HG03060 (cell line): Measurements from ENCODE around the gene CPSF4L.
"Not testable (repeated sequence)": the region's sequence is repeated elsewhere in the genome, so short reads cannot be mapped to it uniquely, and the experiment has no call there.

Source experiments
- ATAC-seq: cut with Tn5 transposase; IDR thresholded peaks from one replicate; pipeline ENCODE4 v1.9.1; 2021; ENCODE audit warnings: low read depth, moderate number of reproducible peaks; ENCODE audit not compliant: unreplicated experiment

Gene CPSF4L

GRCh38 chr17:73271072-73271471 lies 9.4 kb upstream of the CPSF4L start:
- ATAC-seq, result peak; percentile 99

GRCh38 chr17:73269791-73270190 lies 8.1 kb upstream of the CPSF4L start:
- no peak for ATAC-seq

DNA sequence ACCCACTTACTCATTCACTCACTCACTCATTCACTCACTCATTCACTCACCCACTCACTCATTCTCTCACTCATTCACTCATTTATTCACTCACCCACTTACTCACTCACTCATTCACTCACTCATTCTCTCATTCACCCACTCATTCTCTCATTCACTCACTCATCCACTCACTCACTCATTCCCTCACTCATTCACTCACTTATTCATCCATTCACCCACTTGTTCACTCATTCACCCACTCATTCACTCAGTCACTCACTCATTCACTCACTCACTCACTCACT lies 7.6 kb upstream of the CPSF4L start:
- no peak for ATAC-seq

DNA sequence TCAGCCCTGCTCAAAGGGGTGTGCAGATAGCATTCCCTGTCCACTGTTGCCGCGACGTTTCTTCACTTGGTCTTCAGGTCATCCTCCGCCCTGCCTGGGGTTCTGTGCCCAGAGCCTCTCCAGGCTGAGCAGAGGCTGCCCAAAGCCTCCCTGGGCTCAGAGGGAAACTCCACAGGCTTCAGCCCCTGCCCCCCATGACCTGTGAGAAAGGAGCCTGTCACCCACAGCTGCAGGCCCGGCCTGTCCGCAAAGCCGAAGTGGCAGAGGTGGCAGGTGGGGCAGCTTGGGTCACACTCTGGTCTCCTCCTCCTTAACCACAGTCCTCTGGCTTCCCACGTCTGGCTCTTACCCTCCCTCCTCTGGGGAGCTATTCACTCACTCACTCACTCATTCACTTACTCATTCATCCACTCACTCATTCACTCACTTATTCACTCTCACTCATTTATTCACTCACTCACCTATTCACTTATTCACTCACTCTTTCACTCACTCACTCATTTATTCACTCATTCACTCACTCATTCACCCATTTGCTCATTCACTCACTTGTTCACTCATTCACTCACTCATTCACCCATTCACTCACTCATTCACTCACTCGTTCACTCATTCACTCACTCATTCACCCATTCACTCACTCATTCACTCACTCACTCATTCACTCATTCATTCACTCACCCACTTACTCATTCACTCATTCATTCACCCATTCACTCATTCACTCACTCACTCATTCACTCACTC lies 7.1 kb upstream of the CPSF4L start:
- no peak for ATAC-seq

DNA sequence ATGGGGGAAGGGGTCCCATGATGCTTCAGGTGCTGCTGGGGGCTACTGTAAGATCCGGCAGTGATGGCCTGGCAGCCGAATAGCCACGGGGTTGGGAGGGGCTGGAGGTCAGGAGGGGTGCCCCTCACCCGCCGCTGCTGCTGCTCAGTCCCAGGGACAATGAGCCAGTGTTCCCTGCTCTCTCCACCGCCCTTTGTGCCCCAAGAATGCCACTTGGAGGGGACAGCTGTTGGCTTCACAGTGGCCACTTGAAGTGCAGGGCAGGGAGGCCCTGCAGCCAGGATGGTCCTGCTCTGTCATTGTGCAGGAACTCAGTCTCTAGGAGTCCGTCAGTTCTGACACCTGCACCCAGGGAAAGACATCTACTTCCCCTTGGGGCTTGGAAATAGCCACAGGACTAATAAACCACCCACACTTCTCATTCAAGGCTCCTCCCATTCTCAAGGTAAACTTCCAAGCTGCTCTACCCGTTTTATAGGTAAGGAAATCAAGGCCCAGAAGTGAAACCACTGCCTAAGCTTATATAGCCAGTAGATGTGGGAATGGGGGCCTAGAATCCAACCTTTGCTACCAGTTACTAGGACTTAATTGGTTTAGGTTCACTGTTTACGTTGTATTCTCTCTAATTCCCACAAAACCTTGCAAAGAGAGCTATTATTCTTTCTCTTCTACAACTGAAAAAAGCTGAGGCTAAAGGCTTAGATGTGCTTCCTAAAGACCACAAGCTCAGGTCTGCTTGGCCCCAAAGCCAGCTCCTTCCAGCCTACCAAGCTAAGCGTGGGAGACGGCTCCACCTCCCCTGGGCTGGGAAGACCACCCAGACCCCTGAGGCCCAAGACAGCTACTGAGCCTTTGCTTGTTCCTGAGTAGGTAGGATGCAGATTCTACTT lies 6.2 kb upstream of the CPSF4L start:
- no peak for ATAC-seq

DNA sequence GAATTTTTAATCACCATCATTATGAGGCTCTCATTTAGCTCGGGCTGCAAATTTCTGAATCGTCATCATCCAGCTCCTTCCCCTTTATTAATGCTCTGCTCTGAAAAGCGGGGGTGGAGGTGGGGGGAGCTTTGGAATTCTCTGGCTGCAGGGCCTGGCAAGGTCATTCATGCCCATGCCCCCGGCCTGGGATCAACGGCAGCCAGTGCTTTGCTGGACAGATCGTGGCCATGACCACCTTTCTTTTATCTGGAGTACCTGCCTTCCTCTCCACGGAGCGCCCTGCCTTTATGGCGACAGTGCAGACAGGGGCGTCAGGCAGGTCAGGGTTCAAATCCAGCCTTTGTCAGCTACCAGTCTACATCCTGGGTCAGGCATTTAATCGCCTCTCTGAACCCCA lies 5.1 kb upstream of the CPSF4L start:
- no peak for ATAC-seq

- no peak for ATAC-seq
Observed at GRCh38 chr17:73265646-73266640, 4.3 kb upstream of the CPSF4L start.

DNA sequence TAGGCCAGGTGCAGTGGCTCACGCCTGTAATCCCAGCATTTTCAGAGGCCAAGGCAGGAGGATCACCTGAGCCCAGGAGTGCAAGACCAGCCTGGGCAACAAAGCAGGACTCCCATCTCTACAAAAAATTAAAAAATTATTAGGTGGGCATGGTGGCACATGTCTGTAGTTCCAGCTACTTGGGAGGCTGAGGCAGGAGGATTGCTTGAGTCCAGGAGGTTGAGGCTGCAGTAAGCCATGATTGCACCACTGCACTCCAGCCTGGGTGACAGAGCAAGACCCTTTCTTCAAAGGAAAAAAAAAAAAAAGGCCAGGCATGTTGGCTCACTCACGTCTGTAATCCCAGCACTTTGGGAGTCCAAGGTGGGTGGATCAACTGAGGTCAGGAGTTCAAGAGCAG lies 2.8 kb upstream of the CPSF4L start:
- ATAC-seq, result not testable (repeated sequence)

GRCh38 chr17:73262676-73263642 lies 1.3 kb upstream of the CPSF4L start:
- no peak for ATAC-seq

GRCh38 chr17:73261952-73262675 lies 434 bp upstream of the CPSF4L start:
- ATAC-seq, result no peak

DNA sequence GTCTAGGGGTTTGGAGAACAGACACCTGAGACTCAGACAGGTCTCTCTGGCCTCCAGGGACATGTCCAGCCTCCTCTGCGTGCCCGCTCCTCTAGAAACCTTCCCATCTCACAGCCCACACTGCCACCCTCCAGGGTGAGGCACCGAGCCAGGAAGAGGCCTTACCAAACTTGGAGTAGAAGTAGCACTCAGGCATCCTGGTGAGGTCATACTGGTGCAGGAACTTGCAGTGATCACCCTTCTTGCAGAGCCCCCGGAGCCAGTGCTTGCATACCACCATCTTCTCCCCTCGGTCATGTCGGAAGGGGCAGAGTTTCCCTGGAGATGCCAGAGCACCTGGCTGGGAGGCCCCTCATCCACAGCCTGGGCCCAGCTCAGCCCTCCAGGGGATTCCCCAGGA lies 4.2 kb downstream of the CPSF4L start:
- ATAC-seq, result no peak

GRCh38 chr17:73256220-73256619 lies 5.5 kb downstream of the CPSF4L start:
- no peak for ATAC-seq

DNA sequence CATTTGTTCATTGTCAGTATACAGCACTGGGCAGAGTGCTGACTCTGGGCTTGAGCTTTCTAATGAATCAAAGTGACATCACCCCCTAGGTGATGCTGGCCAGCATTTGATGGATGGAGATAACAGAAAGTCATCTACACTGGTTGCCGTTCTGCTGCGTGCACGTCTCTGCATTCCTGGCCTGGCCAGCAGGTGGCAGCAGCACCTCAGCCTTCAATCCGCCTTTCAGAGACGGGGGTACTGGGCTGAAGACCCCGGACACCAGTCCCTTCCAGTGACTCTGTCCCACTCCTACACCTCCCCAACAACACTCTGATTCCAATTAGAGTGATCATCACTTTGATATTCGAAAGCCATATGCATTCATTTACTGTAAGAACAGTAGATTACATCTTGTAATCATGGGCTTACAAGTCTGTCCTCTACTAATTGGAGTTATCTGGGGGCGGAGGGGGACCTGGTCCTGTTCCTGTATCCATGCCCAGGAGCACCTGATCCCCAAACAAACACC lies 6.0 kb downstream of the CPSF4L start:
- ATAC-seq, result no peak

DNA sequence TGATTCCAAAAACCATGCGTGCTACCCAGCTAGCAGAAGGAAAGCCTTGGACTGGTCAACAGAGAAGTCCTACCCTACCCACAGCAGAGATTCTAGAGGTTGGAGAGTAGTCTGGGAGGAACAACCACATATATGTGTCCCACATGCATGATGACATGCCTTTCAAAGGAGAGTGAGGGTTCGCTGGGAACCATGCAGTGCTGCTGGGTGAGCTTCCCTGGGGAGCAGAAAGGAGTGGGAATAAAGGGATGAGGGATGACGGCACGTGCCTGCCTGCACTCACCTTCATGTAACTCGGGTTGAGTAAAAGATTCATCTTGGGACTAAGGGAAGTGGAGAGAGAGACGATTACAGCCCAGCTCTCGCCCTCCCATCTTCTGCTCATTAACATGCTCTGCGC lies 9.8 kb downstream of the CPSF4L start:
- no peak for ATAC-seq

DNA sequence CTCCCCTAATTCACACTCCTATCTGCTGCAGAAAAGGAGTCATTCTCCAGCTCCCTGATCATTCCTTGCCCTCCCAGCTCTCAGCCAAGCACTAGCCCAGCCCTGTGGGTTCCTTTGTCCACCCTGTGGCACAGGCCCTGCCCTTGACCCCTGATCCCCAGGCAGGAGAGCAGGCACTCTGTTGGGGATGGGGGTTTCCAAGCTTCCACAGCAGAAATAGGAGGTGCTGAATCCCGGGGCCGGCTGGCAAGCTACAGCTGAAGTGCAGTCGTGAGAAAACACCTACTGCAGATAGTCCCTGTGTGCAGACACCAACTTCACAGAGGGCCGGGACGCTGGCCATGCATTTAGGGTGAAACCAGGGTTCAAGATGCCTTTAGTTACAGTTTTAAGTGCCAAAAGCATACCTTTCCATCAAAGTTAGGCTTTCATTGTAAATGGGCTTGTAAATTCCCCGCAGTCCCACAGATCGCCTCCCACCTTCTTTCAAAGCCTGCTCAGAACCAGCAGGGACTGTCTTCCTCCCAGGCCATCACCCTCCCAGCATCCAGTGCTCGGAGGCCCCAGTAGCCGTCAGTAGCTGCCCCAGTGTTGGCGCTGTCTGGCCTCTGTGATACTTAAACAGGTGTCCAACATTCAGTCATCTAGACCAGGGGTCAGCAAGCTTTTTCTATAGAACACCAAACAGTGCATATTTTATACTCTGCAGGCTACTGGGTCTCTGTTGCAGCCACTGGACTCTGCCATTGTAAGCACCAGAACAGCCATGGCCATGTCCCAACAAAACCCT lies 10.6 kb downstream of the CPSF4L start:
- no peak for ATAC-seq

DNA sequence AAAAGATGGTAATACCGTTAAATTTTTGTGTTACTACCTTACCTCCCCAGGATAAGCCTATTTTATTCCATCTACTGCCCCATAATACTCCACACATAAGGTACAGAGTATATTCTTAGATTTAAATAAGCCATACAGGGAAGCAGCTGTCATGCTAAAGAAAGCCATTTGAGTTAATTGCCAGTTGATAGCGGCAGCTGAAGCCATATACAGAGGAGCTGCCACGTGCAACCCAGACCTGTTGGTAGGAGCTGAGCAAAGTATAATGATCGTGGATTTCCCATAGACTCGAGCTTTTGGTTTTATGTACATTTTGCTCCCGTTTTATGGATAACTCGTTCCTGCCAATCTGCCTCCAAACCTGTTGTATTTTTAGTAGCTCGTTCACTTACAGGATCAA lies 12.0 kb downstream of the CPSF4L start:
- no peak for ATAC-seq

GRCh38 chr17:73248532-73248931 lies 13.1 kb downstream of the CPSF4L start:
- ATAC-seq, result no peak

DNA sequence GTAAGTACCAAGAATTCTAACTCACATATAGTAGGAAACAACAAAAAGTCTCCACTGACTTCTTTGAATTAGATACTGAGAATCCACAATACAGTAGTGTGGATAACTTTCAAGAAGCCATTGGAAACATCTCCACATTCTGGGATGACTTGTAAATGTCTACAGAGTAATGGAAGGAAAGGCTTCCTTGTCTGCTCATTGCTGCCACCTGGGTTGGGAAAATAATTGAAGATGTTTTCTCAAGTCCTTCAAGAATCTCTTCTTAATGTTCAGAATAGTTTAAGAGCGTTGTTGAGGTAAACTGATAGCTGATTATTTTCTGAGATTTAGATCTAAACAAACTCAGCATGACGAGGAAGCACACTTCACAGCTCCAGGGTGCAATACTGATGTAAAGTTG lies 14.0 kb downstream of the CPSF4L start:
- ATAC-seq, result no peak
